ENCODE results near the gene GOLGA1. TPM values are rescaled to one million over a fixed set of nuclear protein-coding genes. Genes with fewer than 3 reads are reported as not detected.

GOLGA1 gene
- total and polyA plus RNA-seq, 9 of the 15 experiments (the other 6 are each of a cell fraction or from before 2014, with no cell fraction given), result 2.9 to 15.9 (median 8.5) TPM

DNA sequence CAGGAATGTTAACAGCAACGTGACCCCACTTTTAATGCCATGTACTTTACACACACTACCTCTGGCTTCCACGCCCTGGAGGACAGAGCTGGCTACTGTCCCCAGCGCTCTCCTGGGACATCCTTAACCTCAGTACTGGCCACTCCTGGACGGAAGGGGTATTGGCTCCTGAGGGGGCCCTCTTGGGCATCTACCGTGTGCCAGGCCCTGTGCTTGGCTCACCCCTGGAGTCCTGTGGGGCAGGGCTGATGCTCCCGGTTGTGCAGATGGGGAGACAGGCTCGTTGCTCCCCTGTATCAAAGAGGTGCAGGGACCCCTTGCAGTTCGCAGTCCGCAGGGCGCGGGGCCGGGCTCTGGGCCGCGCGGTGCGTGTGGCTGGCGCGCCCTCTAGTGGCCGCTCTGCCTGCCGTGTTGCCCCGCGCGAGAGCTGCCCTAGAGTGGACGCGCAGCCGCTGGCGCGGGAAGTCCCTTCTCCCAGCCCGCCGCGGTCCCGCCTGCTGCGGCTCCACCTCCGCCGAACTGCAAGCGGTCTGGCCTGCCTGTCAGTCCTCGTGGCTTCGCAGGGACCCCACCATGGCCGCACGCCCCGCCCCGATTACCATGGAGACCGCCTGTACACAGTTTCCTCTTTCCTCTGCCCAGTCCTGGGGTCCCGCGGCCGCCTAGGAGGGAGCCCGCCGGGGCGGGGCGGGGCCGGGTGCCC is 87.9 kb downstream of the GOLGA1 start, which contains the start of gene WDR38 (continued):
- TF ChIP-seq REST (IDR thresholded peaks at IDR 0.05; ENCODE audit: borderline replicate concordance), result peak; percentile 94
- 0 out of 2 replicates have a peak, but pooled peaks have one; percentile 44 for TF ChIP-seq REST (CRISPR knock-in tag; IDR thresholded peaks at IDR 0.05; ENCODE audit: low read depth)
- TF ChIP-seq FOXJ2 (tag; IDR thresholded peaks at IDR 0.05), result peak; percentile 72
- TF ChIP-seq TGIF2 (CRISPR knock-in tag; IDR thresholded peaks at IDR 0.05), result 0 out of 2 replicates have a peak, but pooled peaks have one; percentile 37
- peak in 1 of 2 experiments; percentile 73; a peak in 2 of 4 replicates for TF ChIP-seq TEAD1 (CRISPR knock-in tag; IDR thresholded peaks at IDR 0.05)
- no peak for TF ChIP-seq ZNF347 (CRISPR knock-in tag; IDR thresholded peaks at IDR 0.05; ENCODE audit: low read depth)
- TF ChIP-seq, protein P1, sequence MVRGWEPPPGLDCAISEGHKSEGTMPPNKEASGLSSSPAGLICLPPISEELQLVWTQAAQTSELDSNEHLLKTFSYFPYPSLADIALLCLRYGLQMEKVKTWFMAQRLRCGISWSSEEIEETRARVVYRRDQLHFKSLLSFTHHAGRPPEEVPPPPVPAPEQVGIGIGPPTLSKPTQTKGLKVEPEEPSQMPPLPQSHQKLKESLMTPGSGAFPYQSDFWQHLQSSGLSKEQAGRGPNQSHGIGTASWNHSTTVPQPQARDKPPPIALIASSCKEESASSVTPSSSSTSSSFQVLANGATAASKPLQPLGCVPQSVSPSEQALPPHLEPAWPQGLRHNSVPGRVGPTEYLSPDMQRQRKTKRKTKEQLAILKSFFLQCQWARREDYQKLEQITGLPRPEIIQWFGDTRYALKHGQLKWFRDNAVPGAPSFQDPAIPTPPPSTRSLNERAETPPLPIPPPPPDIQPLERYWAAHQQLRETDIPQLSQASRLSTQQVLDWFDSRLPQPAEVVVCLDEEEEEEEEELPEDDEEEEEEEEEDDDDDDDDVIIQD (CRISPR knock-in tag; IDR thresholded peaks at IDR 0.05), result 0 out of 2 replicates have a peak, but pooled peaks have one; percentile 19
- TF ChIP-seq DPF2 (IDR thresholded peaks at IDR 0.05), result 0 out of 2 replicates have a peak, but pooled peaks have one; percentile 11
- TF ChIP-seq ERF (CRISPR knock-in tag; IDR thresholded peaks at IDR 0.05), result peak; percentile 55; the same call in 1 of the 2 replicates
- peak; percentile 62; the same call in 1 of the 2 replicates for TF ChIP-seq CC2D1A (IDR thresholded peaks at IDR 0.05)
